Upper lobe of left lung (tissue), 4 donors: ENCODE data around the gene STK11.

ENCODE experiments used
- CTCF ChIP-seq, 6 experiments: fragments of 450-650 bp in 4 of 6; fragments of 200-600 bp in 2 of 6; sonication (generic) in 2 of 6; IDR thresholded peaks; one replicate each; pipeline ENCODE4 v1.5.1; 2016 to 2019; ENCODE audit warnings: antibody characterized with exemption in 6 of 6
- POLR2A ChIP-seq, 4 donors: fragments of 450-650 bp; IDR thresholded peaks; one replicate each; pipeline ENCODE4 v1.5.1; 2016 to 2017; ENCODE audit warnings: antibody characterized with exemption in 4 of 4, mild to moderate bottlenecking in 2 of 4

GRCh38 chr19:1218751-1219567 is 13.4 kb downstream of the STK11 start:
- no peak for TF ChIP-seq CTCF (IDR thresholded peaks at IDR 0.05)
- no peak for TF ChIP-seq POLR2A (IDR thresholded peaks at IDR 0.05)
